Psoas muscle (tissue), 8 donors: ENCODE measurements around the gene BRINP3. TPM values are rescaled to one million over a fixed set of nuclear protein-coding genes. Genes with fewer than 3 reads are reported as not detected.

Experiments
- ATAC-seq, 4 donors: fragments of 200-7000 bp; cut with Tn5 transposase; one replicate each; pipeline ENCODE4 v1.9.1; 2020; ENCODE audit warnings: moderate library complexity in 3 of 4, mild to moderate bottlenecking in 2 of 4
- DNase-seq, 2 donors: peaks; one replicate each; pipeline ENCODE4 v3.0.0-alpha.2; 2020
- H3K27ac ChIP-seq: fragments of 200-600 bp; one replicate; pipeline ENCODE4 v1.8.0; 2022
- H3K27me3 ChIP-seq, 3 donors: fragments of 200-600 bp in 1 of 3; one replicate each; pipeline versions ENCODE4 v1.6.1 to v1.8.0; 2013 to 2022; ENCODE audit warnings: low read length in 2 of 3, mild to moderate bottlenecking in 2 of 3, moderate library complexity in 1 of 3; ENCODE audit not compliant: insufficient read depth in 3 of 3
- H3K36me3 ChIP-seq, 2 donors: fragments of 200-600 bp in 1 of 2; one replicate each; pipeline versions ENCODE4 v1.6.1 to v1.8.0; 2013 to 2022; ENCODE audit warnings: low read depth in 1 of 2, mild to moderate bottlenecking in 1 of 2, moderate library complexity in 1 of 2; ENCODE audit not compliant: insufficient read depth in 1 of 2
- H3K4me1 ChIP-seq: fragments of 200-600 bp; one replicate; pipeline ENCODE4 v1.8.0; 2022
- H3K4me3 ChIP-seq: fragments of 200-600 bp; one replicate; pipeline ENCODE4 v1.8.0; 2022; ENCODE audit warnings: mild to moderate bottlenecking
- H3K9me3 ChIP-seq: fragments of 200-600 bp; one replicate; pipeline ENCODE4 v1.8.0; 2022
- WGBS, 3 donors: extraction: QIAGEN DNeasy Blood & Tissue Kit; methylation state at CpG; one replicate each; pipeline versions ENCODE4 v1.1.6 to v1.1.7; 2013; 5-methylcytosine and 5-hydroxymethylcytosine counted together
- intact Hi-C, 2 donors: fragments of 100-400 bp; cut with DNase I; formaldehyde crosslinking; loops; one replicate each; pipeline versions ENCODE4 v1.11.0 to v1.14.2; 2022
- polyA plus RNA-seq, 3 donors: library from polyadenylated mRNA; stranded (reverse); fragments of 200-250 nt; gene quantifications; one replicate each; pipeline ENCODE4 v1.2.3, GENCODE V29; 2013
- total RNA-seq, 4 donors: library from RNA; stranded (reverse); fragmentation: NEBNext Ultra II Directional in 2 of 4; extraction: Animal tissue kit (Norgen Biotek cat#: 25700) in 2 of 4; gene quantifications; one replicate each; pipeline versions ENCODE4 v1.2.1 to v1.2.4, GENCODE V29; 2021 to 2023
- TF ChIP-seq, protein P1 (sequence below): fragments of 200-600 bp; IDR thresholded peaks from one replicate; pipeline ENCODE4 v1.8.0; 2022; ENCODE audit warnings: antibody characterized with exemption
- donor health status: healthy with polysubstance abuse.
- donor health status: DM: no; HTN: no; CAD: no; lungs with moderate emphysema.
- donor health status: Bipolar disorder and iron deficiency.
- donor health status: healthy.
- donor health status: DM: yes; HTN: yes; CAD: no.
- donor health status: DM: no; HTN: no; CAD: no.
- donor health status: DM: no; HTN: no; CAD: no.
- donor health status: DM: yes; HTN: yes; CAD: no.

BRINP3 gene
- total and polyA plus RNA-seq, 7 donors: 0.09 to 0.45 TPM; not detected in 5

DNA sequence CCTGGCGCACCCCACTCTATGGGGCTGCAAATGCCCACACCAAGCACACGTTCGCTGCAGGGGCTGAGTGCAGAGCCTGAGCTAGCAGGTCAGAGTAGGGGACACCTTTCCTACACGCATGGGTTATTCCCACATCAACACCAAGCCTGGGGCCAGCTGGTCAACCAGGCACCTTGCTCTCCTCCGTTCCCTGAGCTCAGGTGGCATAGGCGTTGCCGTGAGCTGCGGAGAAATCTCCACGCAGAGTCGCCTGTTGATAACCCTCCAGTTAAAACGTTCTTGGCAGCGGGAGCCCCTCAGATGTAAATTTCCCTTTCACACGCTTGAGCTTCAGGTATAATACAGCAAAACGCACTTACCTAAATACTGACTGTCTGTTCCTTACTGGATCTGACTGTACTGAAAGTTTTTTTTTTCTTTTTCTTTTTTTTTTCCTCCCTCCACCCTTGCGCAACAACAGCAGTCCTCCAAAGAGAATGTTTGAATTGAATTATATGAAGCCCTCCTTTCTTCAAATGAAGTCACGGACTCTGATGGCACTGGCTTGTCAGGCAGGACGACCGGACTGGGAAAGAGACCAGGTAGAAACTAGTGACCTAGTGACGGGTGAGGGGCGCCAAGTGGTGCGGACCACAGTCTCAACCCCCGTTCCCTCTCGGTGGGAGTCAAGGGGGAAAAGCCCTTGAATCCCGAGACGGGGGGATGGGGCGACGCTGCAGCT, 2.1 kb downstream of the BRINP3 start:
- ATAC-seq (no peak), DNase-seq (no peak)
- H3K4me3 ChIP-seq: no peak overlapping the region
- no peaks in the 10 kb centered on the region for H3K9me3 ChIP-seq
- no peaks in the 10 kb centered on the region for H3K36me3 ChIP-seq
- peaks cover 0 to 23% (median 6%) of the 10 kb centered on the region in 3 donors for H3K27me3 ChIP-seq
- H3K27ac ChIP-seq: no peak overlapping the region
- TF ChIP-seq, protein P1, sequence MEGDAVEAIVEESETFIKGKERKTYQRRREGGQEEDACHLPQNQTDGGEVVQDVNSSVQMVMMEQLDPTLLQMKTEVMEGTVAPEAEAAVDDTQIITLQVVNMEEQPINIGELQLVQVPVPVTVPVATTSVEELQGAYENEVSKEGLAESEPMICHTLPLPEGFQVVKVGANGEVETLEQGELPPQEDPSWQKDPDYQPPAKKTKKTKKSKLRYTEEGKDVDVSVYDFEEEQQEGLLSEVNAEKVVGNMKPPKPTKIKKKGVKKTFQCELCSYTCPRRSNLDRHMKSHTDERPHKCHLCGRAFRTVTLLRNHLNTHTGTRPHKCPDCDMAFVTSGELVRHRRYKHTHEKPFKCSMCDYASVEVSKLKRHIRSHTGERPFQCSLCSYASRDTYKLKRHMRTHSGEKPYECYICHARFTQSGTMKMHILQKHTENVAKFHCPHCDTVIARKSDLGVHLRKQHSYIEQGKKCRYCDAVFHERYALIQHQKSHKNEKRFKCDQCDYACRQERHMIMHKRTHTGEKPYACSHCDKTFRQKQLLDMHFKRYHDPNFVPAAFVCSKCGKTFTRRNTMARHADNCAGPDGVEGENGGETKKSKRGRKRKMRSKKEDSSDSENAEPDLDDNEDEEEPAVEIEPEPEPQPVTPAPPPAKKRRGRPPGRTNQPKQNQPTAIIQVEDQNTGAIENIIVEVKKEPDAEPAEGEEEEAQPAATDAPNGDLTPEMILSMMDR: no peak
- WGBS, 3 donors: 3 to 6% (median 5%) methylated on average over 27 of the region's 27 CpGs
- no peaks in the 10 kb centered on the region for H3K4me1 ChIP-seq
- intact Hi-C loops: no loop called here

DNA sequence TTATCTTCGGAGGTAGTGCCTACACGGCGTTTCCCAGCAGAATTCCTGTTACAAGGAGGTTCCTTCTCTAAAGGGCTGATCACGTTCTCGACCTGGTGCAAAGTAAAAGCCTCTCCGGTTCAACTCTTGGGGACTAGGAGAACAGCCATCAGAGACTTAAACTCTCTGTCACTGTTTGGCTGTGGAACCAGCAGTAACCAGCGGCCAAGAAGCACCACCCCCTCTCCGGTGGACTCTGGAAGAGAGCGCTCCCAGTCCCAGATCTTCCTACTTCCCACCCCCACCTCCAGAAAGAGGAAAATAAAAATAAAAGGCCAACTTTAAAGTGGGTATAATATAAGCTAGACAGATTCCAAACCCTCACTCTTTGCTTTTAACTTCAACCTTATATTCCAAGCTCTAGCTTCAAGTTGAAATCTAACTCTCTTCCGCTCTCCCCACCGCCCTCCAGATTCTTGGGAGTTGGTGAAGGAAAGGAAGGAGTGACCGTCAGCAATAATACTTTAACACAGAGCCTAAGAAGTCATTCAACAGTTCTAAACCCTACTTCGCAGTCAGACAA, 2.9 kb downstream of the BRINP3 start:
- H3K9me3 ChIP-seq: no peaks in the 10 kb centered on the region
- no peak overlapping the region for H3K4me3 ChIP-seq
- peaks cover 0 to 20% (median 6%) of the 10 kb centered on the region in 3 donors for H3K27me3 ChIP-seq
- 15 to 21% (median 21%) methylated on average over 13 of the region's 13 CpGs for WGBS, 3 donors
- TF ChIP-seq, protein P1: no peak
- ATAC-seq (no peak), DNase-seq (no peak)
- no peaks in the 10 kb centered on the region for H3K36me3 ChIP-seq
- H3K27ac ChIP-seq: no peak overlapping the region
- intact Hi-C loops: no loop called here
- no peaks in the 10 kb centered on the region for H3K4me1 ChIP-seq

GRCh38 chr1:190474010-190474409, 3.7 kb downstream of the BRINP3 start:
- TF ChIP-seq, protein P1: no peak
- ATAC-seq (no peak), DNase-seq (no peak)
- intact Hi-C loops: no loop called here
- Histone ChIP-seq H3K36me3 (no peaks in the 10 kb centered on the region), H3K4me3 (no peak overlapping the region), H3K27me3 (peaks cover 0 to 20% (median 6%) of the 10 kb centered on the region in 3 donors), H3K27ac (no peak overlapping the region), H3K9me3 (no peaks in the 10 kb centered on the region), H3K4me1 (no peaks in the 10 kb centered on the region)
- 69 to 76% (median 73%) methylated on average over 2 of the region's 2 CpGs for WGBS, 3 donors

- H3K27me3 ChIP-seq: peaks cover 0 to 20% (median 6%) of the 10 kb centered on the region in 3 donors
- intact Hi-C loops: no loop called here
- no peak overlapping the region for H3K27ac ChIP-seq
- ATAC-seq (no peak), DNase-seq (no peak)
- no peaks in the 10 kb centered on the region for H3K36me3 ChIP-seq
- H3K4me3 ChIP-seq: no peak overlapping the region
- TF ChIP-seq, protein P1: no peak
- H3K9me3 ChIP-seq: no peaks in the 10 kb centered on the region
- WGBS, 3 donors: 73 to 81% (median 76%) methylated on average over 1 of the region's 1 CpG
- H3K4me1 ChIP-seq: no peaks in the 10 kb centered on the region
Measured at GRCh38 chr1:190472494-190472893, 5.2 kb downstream of the BRINP3 start.
